ENCODE measurements around the gene PTPRD. TPM values are rescaled to one million over a fixed set of nuclear protein-coding genes. Genes with fewer than 3 reads are reported as not detected.

The PTPRD gene
- total RNA-seq, 1 experiment from 2014 or later = not detected

GRCh38 chr9:9016597-9016996 is 1596.2 kb downstream of the PTPRD start:
- H3K9me3 ChIP-seq (ENCODE audit: control insufficient read depth, insufficient read depth, low read depth, low read length) = no peaks in the 10 kb centered on the region
- no peaks in the 10 kb centered on the region for H3K36me3 ChIP-seq (ENCODE audit: control insufficient read depth, insufficient read depth, low read length)
- intact Hi-C loops (cut with micrococcal nuclease; ENCODE audit: unreplicated experiment) (no loop called here), in situ Hi-C loops (cut with HindIII; ENCODE audit: low pct_unique_long_range_greater_than_20kb, low sequenced_read_pairs) (no loop called here)
- no TSS peak for BruUV-seq (replicated peaks)
- H3K4me1 ChIP-seq (ENCODE audit: control insufficient read depth, insufficient read depth, low read length) = no peaks in the 10 kb centered on the region
- H3K27me3 ChIP-seq (ENCODE audit: control insufficient read depth, insufficient read depth, low read length) = no peaks in the 10 kb centered on the region
- DNase-seq (ENCODE audit: low read depth, low spot score) = no peak
- H3K4me3 ChIP-seq (ENCODE audit: low read depth in 2 of 2, low read length in 2 of 2) = no peak overlapping the region
- ATAC-seq = no peak
- H3K27ac ChIP-seq (ENCODE audit: low read length) = no peak overlapping the region
- no peak for TF ChIP-seq REST (IDR thresholded peaks at IDR 0.05; ENCODE audit: insufficient read depth in 1 of 2, low read depth in 2 of 2, low read length in 1 of 2)
- TF ChIP-seq POLR2AphosphoS5 (IDR thresholded peaks at IDR 0.05; ENCODE audit: low read depth, low read length) = no peak
- no peak for TF ChIP-seq SIN3A (IDR thresholded peaks at IDR 0.05; ENCODE audit: borderline replicate concordance, insufficient read depth, low read depth, low read length)
- TF ChIP-seq CTCF (IDR thresholded peaks at IDR 0.05) = no peak
- TF ChIP-seq TCF7L2 (IDR thresholded peaks at IDR 0.05; ENCODE audit: low read depth, low read length) = no peak
- ChIA-PET POLR2A (no interaction called here), CTCF (no interaction called here)

- BruUV-seq (replicated peaks) = no TSS peak
- ChIA-PET CTCF (no interaction called here), POLR2A (no interaction called here)
- no peak for DNase-seq (ENCODE audit: low read depth, low spot score)
- Histone ChIP-seq H3K36me3 (ENCODE audit: control insufficient read depth, insufficient read depth, low read length) (no peaks in the 10 kb centered on the region), H3K27ac (ENCODE audit: low read length) (no peak overlapping the region), H3K4me1 (ENCODE audit: control insufficient read depth, insufficient read depth, low read length) (no peaks in the 10 kb centered on the region), H3K4me3 (ENCODE audit: low read depth in 2 of 2, low read length in 2 of 2) (no peak overlapping the region), H3K9me3 (ENCODE audit: control insufficient read depth, insufficient read depth, low read depth, low read length) (no peaks in the 10 kb centered on the region), H3K27me3 (ENCODE audit: control insufficient read depth, insufficient read depth, low read length) (no peaks in the 10 kb centered on the region)
- in situ Hi-C loops (cut with HindIII; ENCODE audit: low pct_unique_long_range_greater_than_20kb, low sequenced_read_pairs) = no loop called here
- TF ChIP-seq TCF7L2 (IDR thresholded peaks at IDR 0.05; ENCODE audit: low read depth, low read length) (no peak), REST (IDR thresholded peaks at IDR 0.05; ENCODE audit: insufficient read depth in 1 of 2, low read depth in 2 of 2, low read length in 1 of 2) (no peak), CTCF (IDR thresholded peaks at IDR 0.05) (no peak), SIN3A (IDR thresholded peaks at IDR 0.05; ENCODE audit: borderline replicate concordance, insufficient read depth, low read depth, low read length) (no peak)
- intact Hi-C loops (cut with micrococcal nuclease; ENCODE audit: unreplicated experiment) = no loop called here
- ATAC-seq = no peak
Observed at GRCh38 chr9:9004810-9005209, 1608.0 kb downstream of the PTPRD start.
